NCI-H524 treated with DMSO at 0.1 percent for 48 hours (cell line): ENCODE results near the gene SLC15A3.

Source experiments
- DNase-seq: peaks from one replicate; lab custom pipeline; 2025; lab: John Stamatoyannopoulos, UW

SLC15A3 gene

GRCh38 chr11:60945295-60945667 is 6.7 kb downstream of the SLC15A3 start:
- DNase-seq, result no peak

GRCh38 chr11:60944490-60945294 is 7.3 kb downstream of the SLC15A3 start:
- DNase-seq, result no peak

- no peak for DNase-seq
Measured at GRCh38 chr11:60942970-60943565, 8.9 kb downstream of the SLC15A3 start.

- DNase-seq, result no peak
Measured at GRCh38 chr11:60942219-60942618, 9.8 kb downstream of the SLC15A3 start.

GRCh38 chr11:60941371-60942119 is 10.4 kb downstream of the SLC15A3 start:
- no peak for DNase-seq

- no peak for DNase-seq
Measured at GRCh38 chr11:60939855-60940254, 12.1 kb downstream of the SLC15A3 start.

GRCh38 chr11:60939301-60939700 is 12.7 kb downstream of the SLC15A3 start:
- no peak for DNase-seq

GRCh38 chr11:60938500-60938899 is 13.5 kb downstream of the SLC15A3 start:
- no peak for DNase-seq

GRCh38 chr11:60937811-60938210 is 14.2 kb downstream of the SLC15A3 start:
- no peak for DNase-seq

- DNase-seq, result no peak
Measured at GRCh38 chr11:60937144-60937527, 14.8 kb downstream of the SLC15A3 start.

GRCh38 chr11:60936467-60937143 is 15.4 kb downstream of the SLC15A3 start:
- no peak for DNase-seq

GRCh38 chr11:60935676-60936442 is 16.1 kb downstream of the SLC15A3 start:
- no peak for DNase-seq

GRCh38 chr11:60934790-60935605 is 17.0 kb downstream of the SLC15A3 start:
- DNase-seq, result no peak

- no peak for DNase-seq
Measured at GRCh38 chr11:60934124-60934789, 17.7 kb downstream of the SLC15A3 start.

- no peak for DNase-seq
Measured at GRCh38 chr11:60933416-60934123, 18.4 kb downstream of the SLC15A3 start.

GRCh38 chr11:60932605-60933356 is 19.2 kb downstream of the SLC15A3 start:
- DNase-seq, result no peak

GRCh38 chr11:60931917-60932316 is 20.1 kb downstream of the SLC15A3 start:
- DNase-seq, result no peak

- no peak for DNase-seq
Measured at GRCh38 chr11:60930394-60930793, 21.6 kb downstream of the SLC15A3 start.

GRCh38 chr11:60929764-60930163 is 22.2 kb downstream of the SLC15A3 start:
- no peak for DNase-seq
